ENCODE measurements around the gene KLC1.
"Not testable (repeated sequence)": the region's sequence is repeated elsewhere in the genome, so short reads cannot be mapped to it uniquely, and the experiment has no call there.

The KLC1 gene

DNA sequence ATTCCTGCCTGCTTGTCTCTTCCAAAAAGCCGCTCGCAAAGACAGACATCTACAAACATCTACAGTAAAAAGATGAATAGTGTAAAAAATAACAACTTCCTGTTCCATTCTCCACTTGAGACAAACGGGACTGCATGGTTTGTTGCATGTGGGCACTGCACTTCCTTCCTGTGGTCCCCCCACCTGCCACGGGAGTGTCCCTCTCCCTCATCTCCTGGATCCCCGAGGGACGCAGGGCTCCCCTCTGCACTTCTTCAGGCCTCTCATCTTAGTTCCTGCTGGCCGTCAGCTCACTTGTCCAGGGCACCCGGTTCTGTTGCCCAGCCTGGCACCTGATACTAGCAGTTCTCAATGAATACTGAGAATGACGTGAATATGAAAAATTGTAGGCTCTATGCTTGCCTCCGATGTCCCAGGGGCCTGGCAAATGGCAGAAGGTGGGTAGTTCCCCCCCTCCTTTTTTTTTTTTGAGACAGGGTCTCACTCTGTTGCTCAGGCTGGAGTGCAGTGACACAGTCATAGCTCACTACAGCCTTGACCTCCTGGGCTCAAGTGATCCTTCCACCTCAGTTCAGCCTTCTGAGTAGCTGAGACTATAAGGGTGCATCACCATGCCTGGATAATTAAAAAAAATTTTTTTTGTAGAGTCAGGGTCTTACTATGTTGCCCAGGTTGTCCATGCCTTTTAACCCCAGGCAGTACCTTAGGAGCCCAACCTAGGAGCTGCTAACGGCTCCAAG, 3.5 kb upstream of the KLC1 start:
- DNase-seq (ENCODE audit: low read depth, low spot score): no peak

DNA sequence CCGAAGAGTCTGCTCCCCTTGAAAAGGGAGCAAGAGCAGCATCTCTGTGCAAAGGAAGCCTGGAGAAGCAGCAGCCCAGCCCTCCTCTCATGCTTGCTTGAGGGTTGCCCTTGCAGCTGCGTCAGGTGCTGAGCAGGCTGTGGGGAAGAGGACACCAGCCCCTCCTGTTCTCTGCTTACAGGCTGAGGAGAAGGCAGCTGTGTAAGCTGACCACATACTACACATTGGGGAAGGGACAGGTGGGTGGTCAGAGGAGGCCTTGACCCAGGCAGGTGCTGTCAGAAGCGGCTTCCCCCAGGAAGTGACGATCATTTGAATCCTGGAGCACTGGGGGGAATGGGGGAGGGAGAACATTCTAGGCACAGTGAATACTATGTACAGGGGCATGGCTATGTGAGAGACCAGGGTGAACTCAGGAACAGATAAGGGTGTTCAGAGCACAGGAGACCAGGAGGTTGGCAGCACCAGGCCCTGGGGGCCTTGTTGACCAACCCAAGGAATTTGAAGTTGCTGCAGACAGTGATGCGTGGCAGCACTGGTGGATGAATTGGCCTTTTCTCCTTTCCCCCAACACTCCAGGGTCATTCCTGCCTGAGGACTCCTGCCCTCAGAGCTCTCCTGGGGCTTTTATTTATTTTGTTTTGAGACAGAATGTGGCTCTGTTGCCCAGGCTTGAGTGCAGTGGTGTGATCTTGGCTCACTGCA, 2.7 kb upstream of the KLC1 start:
- no peak for DNase-seq (ENCODE audit: low read depth, low spot score)

DNA sequence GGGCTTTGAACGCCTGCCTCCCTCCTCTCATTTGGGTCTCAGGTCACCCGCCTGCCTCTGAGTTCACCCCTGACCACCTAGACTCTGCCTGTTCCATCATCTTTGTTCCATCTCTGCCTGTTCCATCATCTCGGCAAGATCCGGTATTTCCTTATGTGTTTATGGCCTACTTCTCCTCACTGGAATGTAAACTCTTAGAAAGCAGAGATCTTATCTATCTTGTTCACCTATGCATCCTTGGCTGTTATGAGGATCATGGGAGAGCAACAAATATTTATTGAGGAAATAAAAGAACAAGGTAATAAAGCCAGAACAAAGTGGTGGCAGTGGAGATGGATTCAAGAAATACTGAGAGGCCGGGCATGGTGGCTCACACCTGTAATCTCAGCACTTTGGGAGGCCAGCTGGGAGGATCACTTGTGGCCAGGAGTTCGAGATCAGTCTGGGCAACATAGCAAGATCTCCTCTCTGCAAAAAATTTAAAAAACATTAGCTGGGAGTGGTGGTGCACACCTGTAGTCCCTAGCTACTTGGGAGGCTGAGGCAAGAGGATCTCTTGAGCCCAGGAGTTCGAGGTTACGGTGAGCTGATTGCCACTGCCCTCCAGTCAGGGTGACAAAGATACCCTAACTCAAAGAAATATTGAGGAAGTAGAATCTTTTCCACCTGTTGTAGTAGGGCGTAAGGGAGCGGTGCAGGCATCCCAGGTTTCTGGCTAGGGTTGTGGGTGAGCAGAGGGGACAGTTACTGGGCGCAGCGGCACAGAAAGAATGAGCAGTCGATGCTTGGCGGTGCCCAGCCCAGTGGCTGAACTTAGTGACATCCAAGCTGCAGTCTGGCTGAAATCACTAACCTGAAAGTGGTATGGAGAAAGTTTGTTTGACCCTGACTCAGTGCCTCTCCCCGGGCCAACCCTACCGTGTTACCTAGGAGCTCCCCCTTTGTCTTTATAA, 1.7 kb upstream of the KLC1 start:
- DNase-seq (ENCODE audit: low read depth, low spot score): no peak

DNA sequence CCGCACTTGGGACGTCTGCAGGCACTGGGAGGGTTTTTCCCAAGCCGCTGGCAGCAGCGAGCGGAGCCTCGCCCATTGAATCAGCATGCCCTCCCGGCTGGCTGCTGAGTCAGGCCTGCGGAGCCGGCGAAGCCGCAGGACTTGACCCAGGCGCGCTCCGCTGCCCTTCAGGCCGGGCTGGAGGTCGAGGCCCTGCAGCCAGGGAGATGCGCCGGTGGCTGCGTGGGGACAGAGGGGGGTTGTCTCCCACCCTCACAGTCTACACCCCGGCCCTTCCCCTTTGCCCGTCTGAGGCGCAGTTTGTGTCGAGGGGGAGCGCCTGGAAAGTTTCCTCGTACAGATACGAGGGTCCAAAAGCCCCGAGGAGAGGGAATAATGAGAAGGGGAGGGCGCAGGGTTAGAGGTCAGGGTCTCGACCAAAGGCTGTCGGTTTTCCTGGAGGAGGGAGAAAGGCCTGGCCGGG, 759 bp upstream of the KLC1 start:
- no peak for DNase-seq (ENCODE audit: low read depth, low spot score)

DNA sequence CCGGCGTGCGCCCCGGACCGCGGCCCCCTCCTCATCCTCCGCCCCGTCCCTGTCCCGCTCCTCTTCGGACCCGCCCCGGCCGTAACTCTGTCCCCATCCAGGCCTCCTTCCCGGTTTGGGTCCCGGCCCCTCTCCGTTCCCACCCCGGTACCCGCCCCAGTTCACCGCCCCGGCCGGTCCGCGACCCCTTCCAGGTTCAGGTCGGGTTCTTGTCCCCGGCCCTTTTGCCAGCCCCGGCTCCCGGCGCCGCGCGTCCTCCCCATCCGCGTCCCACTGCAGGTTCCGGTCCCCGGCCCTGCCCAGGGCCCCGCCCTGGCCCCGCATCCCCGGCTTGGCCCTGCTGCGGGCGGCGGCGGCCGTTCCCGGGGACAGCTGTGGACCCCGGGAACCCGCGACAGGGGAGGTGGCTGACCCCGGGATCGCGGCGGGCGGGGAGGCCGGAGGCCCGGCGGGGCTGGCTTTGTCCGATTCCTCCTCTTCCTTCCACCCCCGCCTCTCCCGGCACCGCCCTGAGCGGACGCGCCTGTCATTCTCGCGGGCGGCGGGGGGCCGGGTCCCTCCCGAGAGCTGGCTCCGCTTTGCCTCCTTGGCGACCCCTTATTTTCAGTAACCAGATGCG, 601 bp downstream of the KLC1 start:
- no peak for DNase-seq (ENCODE audit: low read depth, low spot score)

DNA sequence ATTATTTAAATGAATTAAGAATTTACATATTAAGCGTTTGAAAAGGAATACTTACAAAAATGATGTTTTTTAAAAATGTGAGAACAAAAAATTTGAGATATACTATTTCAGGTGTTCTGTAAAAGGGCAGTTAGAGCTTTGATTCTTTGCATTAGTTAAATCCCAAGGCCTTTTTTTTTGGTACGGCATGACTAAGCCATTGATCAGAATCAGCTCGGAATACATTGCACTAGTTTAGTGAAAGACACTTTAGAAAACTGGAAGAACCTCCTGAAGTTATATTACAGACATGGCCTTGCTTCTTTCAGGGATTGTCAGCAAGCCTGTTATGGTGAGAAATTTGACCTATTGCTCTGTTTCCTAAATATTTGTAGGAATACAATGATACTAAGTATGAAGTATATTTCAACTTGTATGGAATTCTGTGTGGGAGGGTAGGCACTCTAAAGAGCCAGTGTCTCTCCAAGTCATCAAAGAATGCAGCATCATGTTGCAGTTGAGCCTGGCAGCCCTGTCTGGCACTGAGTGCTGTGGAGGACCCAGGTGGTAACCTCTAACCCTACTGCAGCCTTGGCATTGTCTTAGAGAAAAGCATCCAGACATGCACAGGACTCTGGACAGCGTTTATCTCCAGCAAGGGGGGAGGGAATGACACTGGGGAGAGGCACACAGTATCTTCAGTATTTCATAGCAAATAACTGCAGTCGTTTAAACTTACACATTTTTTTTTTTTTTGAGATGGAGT, 1.5 kb downstream of the KLC1 start:
- DNase-seq (ENCODE audit: low read depth, low spot score): no peak

DNA sequence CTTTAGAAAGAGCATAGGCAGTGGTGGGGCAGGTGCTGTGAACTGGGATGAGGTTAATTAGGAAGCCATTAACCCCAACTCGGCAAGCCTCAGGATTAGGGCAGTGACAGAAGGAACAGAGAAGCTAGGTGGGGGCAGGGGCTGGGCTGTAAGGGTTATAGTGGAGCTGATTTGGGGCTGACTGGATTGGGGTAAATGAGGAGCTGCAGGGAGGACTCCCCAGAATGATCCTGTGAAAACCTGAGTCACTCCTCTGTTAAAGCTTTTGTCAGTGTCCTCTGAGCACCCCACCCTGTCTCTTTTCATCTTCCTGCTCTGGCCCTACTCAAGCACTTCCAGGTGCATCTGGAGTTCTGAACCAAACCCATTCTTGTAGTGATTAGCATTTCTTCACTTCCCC, 4.4 kb downstream of the KLC1 start:
- DNase-seq (ENCODE audit: low read depth, low spot score): no peak

DNA sequence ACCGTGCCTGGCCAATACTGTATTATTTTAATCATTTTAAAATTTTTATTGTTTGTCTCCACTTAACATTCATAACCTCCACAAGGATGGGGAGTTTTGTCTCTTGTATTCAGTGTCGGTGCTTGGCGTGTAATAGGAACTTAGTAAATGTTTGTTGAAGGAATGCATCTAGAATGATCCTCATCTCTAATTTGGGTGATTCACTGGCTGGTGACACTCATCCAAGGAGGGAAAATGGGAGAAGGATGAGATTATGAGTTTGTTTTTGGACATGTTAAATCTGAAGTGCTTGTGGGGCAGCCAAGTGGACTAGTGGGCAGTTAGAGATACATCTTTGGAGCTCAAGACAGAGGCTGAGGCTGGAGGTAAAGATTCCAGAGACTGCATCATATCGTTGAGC, 5.1 kb downstream of the KLC1 start:
- DNase-seq (ENCODE audit: low read depth, low spot score): no peak

DNA sequence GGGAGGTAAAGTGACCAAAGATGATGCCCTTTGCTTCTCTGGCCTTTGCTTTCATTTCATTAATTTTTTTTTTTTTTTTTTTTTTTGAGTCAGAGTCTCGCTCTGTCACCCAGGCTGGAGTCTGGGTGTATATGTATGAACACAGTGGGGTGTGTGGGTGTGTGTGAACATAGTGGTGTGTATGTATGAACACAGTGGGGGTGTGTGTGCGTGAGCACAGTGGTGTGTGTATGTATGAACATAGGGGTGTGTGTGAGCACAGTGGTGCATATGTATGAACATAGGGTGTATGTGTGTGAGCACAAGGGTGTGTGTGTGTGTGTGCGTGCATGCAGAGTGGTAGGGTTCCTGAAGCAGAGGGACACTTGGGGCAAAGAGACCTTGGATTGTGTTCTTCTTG, 9.6 kb downstream of the KLC1 start:
- no peak for DNase-seq (ENCODE audit: low read depth, low spot score)

DNA sequence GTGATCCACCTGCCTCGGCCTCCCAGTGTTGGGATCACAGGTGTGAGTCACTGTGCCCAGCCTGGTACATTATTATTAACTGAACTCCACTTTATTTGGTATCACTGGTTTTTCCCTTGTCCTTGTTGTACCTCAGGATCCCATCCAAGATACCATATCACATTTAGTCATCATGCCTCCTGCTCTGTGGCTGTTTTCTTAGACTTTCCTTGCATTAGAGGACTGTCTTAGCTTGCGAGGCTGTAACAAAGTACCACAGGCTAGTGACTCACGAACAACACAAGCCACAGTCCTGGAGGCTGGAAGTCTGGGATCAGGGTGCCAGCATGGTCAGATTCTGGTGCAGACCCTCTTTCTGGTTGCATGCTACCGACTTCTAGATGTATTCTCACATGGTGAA, 12.2 kb downstream of the KLC1 start:
- no peak for DNase-seq (ENCODE audit: low read depth, low spot score)

DNA sequence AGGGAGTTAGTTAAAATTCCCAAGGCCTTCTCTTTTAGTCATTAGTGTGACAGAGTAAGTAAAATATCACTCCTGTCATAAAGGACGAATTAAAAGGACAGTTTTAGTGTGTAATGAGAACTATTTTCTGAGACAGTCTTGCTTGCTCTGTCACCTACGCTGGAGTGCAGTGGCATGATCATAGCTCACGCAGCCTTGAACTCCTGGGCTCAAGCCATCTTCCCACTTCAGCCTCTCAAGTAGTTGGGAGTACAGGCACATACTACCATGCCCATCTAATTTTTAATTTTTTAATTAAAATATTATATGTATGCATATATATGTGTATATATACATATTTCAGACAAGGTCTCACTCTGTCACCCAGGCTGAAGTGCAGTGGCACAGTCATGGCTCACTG, 17.2 kb downstream of the KLC1 start:
- no peak for DNase-seq (ENCODE audit: low read depth, low spot score)

DNA sequence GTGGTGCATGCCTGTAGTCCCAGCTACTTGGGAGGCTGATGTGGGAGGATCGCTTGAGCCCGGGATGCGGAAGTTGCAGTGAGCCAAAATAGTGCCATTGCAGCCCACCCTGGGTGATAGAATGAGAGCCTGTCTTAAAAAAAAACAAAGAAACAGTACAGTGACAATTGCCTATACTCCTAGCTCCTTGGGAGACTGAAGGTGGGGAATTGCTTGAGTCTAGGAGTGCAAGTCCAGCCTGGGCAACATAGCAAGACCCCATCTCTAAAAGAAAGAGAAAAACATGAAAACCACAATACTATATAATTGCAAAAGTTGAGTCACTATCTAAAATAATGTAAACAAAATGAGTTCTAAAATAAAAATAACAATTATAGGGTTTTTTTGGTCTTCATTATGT, 20.0 kb downstream of the KLC1 start:
- no peak for DNase-seq (ENCODE audit: low read depth, low spot score)

DNA sequence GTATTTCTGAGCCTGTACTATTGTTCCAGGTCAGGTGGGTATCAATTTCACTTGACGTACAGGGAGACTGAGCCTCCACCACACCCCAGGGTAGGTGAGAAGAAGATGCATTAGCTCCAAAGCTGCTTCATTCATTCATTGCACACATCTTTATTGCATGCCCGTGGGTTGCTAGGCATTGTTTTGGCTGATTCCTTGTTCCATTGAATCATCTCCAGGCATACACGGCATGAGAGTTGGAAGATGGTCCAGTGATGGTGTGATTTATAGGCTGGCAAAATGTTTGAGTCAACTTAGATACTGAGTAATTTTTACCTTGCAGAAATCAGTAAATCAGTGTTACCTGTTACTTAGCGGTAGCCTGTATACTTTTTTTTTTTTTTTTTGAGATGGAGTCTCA, 21.2 kb downstream of the KLC1 start:
- DNase-seq (ENCODE audit: low read depth, low spot score): no peak

DNA sequence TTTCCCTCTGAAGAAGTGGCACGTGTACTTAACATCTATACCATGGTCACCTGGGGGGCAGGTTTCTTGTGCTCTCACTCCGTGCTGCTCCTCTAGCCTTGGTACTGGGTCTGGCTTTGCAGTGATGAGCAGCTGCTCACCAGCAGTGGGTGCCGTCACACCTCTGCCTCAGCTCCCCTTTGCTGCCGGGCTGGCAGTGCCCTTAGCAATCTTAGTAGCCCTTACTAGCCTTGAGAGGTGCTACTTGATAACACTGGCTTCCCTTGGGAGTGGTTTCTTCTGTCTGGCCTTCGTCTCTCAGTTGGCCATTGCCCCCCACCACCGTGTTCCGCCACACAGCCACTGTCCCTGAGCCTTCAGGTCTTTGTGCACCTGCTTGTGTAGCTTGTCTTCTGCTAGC, 22.6 kb downstream of the KLC1 start:
- DNase-seq (ENCODE audit: low read depth, low spot score): no peak

DNA sequence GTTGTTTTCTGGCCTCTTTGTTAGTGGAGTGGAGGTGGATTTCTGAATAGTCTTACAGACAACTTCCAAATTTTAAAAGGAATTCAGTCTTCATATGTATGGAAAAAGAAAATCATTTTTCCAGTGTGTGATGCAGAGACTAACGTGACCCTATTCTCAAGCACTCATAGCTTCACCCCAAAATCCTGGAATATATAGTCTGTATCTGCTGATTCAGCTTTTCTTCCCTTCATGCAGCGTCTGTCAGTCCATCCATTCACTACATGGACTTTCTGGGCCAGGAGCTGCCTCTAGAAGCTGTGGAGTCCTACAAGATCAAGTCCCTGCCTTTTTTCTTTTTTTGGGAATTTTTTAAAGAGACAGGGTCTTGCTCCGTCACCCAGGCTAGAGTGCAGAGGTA, 23.8 kb downstream of the KLC1 start:
- DNase-seq (ENCODE audit: low read depth, low spot score): no peak

DNA sequence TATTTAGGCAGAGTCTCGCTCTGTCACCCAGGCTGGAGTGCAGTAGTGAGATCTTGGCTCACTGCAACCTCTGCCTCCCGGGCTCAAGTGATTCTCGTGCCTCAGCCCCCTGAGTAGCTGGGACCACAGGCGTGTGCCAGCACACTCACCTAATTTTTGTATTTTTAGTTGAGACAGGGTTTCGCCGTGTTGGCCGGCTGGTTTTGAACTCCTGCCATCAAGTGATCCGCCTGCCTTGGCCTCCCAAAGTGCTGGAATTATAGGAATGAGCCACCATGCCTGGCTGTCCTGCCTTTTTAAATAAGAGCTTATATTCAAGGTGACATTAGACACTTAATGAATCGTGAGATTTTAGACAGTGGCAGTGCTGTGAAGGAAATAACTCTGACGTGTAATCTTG, 24.3 kb downstream of the KLC1 start:
- DNase-seq (ENCODE audit: low read depth, low spot score): not testable (repeated sequence)

DNA sequence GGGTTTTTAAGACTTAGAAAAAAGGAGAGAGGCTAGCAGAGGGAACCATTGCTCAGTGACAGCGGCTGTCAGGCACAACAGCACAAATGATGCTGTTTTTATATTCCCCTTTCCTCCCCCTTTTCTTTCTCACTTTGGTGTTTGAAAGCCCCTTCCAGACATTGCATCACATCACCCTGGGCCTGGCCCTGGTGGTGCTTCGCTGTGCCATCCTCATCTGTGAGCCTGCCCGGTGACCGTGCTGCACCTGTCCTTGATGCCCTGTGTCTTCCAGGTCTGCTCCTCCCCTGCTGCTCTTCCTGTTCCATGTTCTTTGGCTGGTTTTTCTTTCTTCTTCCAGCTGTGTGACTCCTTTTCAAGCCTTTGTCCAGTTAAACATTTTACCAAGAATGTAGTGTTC, 24.8 kb downstream of the KLC1 start:
- no peak for DNase-seq (ENCODE audit: low read depth, low spot score)

DNA sequence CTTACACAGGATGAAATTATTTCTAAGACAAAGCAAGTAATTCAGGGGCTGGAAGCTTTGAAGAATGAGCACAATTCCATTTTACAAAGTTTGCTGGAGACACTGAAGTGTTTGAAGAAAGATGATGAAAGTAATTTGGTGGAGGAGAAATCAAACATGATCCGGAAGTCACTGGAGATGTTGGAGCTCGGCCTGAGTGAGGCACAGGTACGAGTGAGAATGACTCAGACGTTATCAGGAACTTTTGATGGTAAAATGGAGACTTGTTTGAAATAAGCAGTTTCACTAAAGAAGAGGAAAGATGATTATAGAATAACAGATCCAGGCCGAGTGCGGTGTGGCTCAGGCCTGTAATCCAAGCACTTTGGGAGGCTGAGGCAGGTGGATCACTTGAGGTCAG, 25.6 kb downstream of the KLC1 start:
- no peak for DNase-seq (ENCODE audit: low read depth, low spot score)

DNA sequence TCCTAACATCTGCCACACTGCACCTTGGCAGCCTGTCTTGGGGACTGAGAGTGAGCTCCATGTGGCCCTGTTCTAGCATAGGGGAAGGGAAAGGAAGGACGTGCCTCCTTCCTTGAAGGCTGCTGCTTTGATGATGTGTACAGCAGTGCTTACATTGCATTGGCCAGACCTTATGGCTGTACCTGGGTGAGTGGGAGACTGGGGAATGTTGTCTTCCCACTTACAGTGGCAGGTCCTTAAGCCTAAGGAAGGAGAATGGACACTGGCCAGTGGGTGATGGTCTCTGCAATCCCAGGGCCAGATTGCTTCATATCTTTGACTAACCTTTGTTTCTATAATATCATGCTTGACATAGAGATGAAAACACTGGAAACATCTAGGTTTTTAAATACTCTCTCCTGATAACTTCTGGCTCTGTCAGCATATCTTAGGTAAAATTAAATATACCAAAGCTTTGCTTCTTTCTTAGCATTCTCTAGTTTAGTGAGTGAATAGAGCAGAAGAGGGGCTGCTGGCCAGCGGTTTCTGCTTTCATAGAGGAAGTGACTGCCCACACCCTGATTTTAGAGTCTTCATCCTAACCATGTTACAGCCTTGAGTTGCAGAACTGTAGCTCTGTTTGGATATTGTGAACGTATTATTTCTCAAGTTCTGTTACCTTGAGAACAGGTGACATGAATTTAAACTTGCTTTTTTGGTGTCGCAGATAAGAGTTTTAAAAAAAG, 27.2 kb downstream of the KLC1 start:
- no peak for DNase-seq (ENCODE audit: low read depth, low spot score)

DNA sequence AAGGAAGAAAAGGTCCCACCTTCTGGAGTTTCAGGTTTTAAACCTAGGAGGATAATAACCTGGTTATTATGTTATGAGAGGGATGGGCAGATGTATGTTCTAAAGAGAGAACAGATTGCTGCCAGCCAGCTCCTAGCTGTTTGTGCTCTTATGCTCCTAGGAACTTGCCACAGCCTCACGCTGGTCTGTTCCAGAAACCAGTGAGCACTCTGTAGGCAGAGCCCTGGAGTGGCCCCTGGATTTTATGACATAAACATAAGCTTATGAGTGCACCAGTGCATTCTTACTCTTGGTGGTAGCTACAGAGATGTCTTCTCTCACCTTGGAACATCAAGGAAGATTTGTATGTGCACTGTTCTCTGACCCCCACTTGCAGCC, 27.7 kb downstream of the KLC1 start:
- no peak for DNase-seq (ENCODE audit: low read depth, low spot score)

DNA sequence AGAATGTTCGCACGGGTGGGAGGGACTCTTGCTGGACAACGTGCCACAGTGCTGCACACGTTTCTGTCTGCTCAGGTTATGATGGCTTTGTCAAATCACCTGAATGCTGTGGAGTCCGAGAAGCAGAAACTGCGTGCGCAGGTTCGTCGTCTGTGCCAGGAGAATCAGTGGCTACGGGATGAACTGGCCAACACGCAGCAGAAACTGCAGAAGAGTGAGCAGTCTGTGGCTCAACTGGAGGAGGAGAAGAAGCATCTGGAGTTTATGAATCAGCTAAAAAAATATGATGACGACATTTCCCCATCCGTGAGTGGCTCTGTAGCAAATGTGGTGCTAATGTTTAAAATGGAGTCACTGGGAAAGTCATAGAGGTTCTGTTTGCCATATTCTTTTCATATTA, 28.5 kb downstream of the KLC1 start:
- no peak for DNase-seq (ENCODE audit: low read depth, low spot score)
